Caco-2 (cell line): Measurements from ENCODE around the gene LRRC1. TPM values are rescaled to one million over a fixed set of nuclear protein-coding genes. Genes with fewer than 3 reads are reported as not detected.

ENCODE experiments used
- BruUV-seq: library from RNA; stranded (reverse); fragments of 400-500 nt; replicated peaks from 2 replicates; lab custom pipeline; 2021; lab: Mats Ljungman, UMichigan
- CTCF ChIA-PET: fragments of 300-600 bp; sonication (Branson Sonifier 250); formaldehyde crosslinking; loops from one replicate; lab custom pipeline; 2022; ENCODE audit warnings: antibody characterized with exemption; lab: Charles Lee
- POLR2A ChIA-PET: fragments of 300-600 bp; sonication (Branson Sonifier 250); formaldehyde crosslinking; loops from one replicate; lab custom pipeline; 2022; ENCODE audit warnings: antibody characterized with exemption; lab: Charles Lee
- DNase-seq, 2 experiments: peaks; one replicate each; pipeline versions ENCODE4 v3.0.0 to v3.0.0-alpha.2; 2020 to 2022
- H3K27me3 ChIP-seq: replicated peaks from 2 replicates; pipeline ENCODE4 v1.6.0; 2011; ENCODE audit warnings: low read length; ENCODE audit not compliant: control insufficient read depth, insufficient read depth
- H3K36me3 ChIP-seq: 2 replicates; pipeline ENCODE4 v1.5.1; 2011; ENCODE audit warnings: low read length; ENCODE audit not compliant: control insufficient read depth, insufficient read depth
- H3K4me1 ChIP-seq: fragments of 250-450 bp; sonication (Bioruptor Pico); 2 replicates; pipeline ENCODE4 v1.5.1; 2020; ENCODE audit warnings: mild to moderate bottlenecking
- H3K4me3 ChIP-seq: 2 replicates; pipeline ENCODE4 v1.5.1; 2011; ENCODE audit warnings: low read depth, mild to moderate bottlenecking, control low read depth, low read length
- H3K9me3 ChIP-seq: fragments of 250-450 bp; sonication (Bioruptor Pico); 2 replicates; pipeline ENCODE4 v1.5.1; 2020; ENCODE audit warnings: mild to moderate bottlenecking, moderate library complexity
- H3K27ac Mint-ChIP-seq: one replicate; pipeline ENCODE4 v1.8.0; 2022; ENCODE audit warnings: mixed read lengths; ENCODE audit not compliant: unreplicated experiment
- H3K27me3 Mint-ChIP-seq: one replicate; pipeline ENCODE4 v1.8.0; 2022; ENCODE audit warnings: mixed read lengths; ENCODE audit not compliant: insufficient read depth, unreplicated experiment
- H3K36me3 Mint-ChIP-seq: one replicate; pipeline ENCODE4 v1.8.0; 2022; ENCODE audit warnings: mild to moderate bottlenecking, mixed read lengths; ENCODE audit not compliant: insufficient read depth, unreplicated experiment
- H3K4me1 Mint-ChIP-seq: one replicate; pipeline ENCODE4 v1.8.0; 2022; ENCODE audit warnings: low read depth, mixed read lengths; ENCODE audit not compliant: unreplicated experiment
- H3K4me3 Mint-ChIP-seq: one replicate; pipeline ENCODE4 v1.8.0; 2022; ENCODE audit warnings: mild to moderate bottlenecking, moderate library complexity, mixed read lengths; ENCODE audit not compliant: unreplicated experiment
- H3K9me3 Mint-ChIP-seq: one replicate; pipeline ENCODE4 v1.8.0; 2022; ENCODE audit warnings: mixed read lengths; ENCODE audit not compliant: unreplicated experiment
- intact Hi-C: fragments of 100-400 bp; cut with micrococcal nuclease; formaldehyde crosslinking; loops from one replicate; pipeline ENCODE4 v1.10.0; 2022; ENCODE audit not compliant: unreplicated experiment
- total RNA-seq: library from RNA; stranded (reverse); gene quantifications from 2 replicates; pipeline ENCODE4 v1.2.3, GENCODE V29; 2022
- TF ChIP-seq, protein P1 (sequence below), 2 experiments: fragments of 200-600 bp in 1 of 2; IDR thresholded peaks; 1 replicate in 1 of 2; 2 replicates in 1 of 2; pipeline versions ENCODE4 v1.5.1 to v1.8.0; 2011 to 2022; ENCODE audit warnings: antibody characterized with exemption in 1 of 2, control low read depth in 1 of 2, inconsistent platforms in 1 of 2, low read depth in 1 of 2, low read length in 1 of 2, mild to moderate bottlenecking in 1 of 2, moderate library complexity in 1 of 2; ENCODE audit not compliant: insufficient read depth in 1 of 2, severe bottlenecking in 1 of 2, unreplicated experiment in 1 of 2

Gene LRRC1
- total RNA-seq, 1 experiment from 2014 or later = 60.8 TPM

DNA sequence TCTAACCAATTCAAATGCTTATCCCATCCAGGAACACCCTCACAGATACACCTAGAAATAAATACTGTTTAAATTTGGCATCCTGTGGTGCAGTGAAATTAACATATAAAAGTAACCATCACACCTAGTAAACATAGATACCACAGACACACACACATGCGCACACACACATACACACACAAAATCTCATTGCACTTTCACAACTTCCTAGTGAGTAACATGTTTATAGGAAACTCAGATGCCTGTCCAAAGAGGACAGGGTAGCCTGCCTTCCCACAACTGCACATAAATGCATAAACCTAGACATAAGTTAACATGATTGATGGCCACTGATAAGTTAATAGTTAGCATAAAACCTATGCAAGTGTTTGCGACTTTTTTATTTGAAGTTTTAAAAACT, 56.8 kb downstream of the LRRC1 start:
- CTCF ChIA-PET = no interaction called here
- Mint-ChIP-seq H3K27ac (no peak overlapping the region), H3K9me3 (no peaks in the 10 kb centered on the region), H3K36me3 (peaks cover 38% of the 10 kb centered on the region), H3K27me3 (no peaks in the 10 kb centered on the region), H3K4me3 (no peak overlapping the region), H3K4me1 (peaks cover 15% of the 10 kb centered on the region)
- Histone ChIP-seq H3K9me3 (no peaks in the 10 kb centered on the region), H3K4me3 (no peak overlapping the region), H3K27me3 (no peaks in the 10 kb centered on the region), H3K36me3 (no peaks in the 10 kb centered on the region), H3K4me1 (peaks cover 32% of the 10 kb centered on the region)
- POLR2A ChIA-PET = no interaction called here
- DNase-seq = no peak
- no TSS peak for BruUV-seq
- TF ChIP-seq, protein P1, sequence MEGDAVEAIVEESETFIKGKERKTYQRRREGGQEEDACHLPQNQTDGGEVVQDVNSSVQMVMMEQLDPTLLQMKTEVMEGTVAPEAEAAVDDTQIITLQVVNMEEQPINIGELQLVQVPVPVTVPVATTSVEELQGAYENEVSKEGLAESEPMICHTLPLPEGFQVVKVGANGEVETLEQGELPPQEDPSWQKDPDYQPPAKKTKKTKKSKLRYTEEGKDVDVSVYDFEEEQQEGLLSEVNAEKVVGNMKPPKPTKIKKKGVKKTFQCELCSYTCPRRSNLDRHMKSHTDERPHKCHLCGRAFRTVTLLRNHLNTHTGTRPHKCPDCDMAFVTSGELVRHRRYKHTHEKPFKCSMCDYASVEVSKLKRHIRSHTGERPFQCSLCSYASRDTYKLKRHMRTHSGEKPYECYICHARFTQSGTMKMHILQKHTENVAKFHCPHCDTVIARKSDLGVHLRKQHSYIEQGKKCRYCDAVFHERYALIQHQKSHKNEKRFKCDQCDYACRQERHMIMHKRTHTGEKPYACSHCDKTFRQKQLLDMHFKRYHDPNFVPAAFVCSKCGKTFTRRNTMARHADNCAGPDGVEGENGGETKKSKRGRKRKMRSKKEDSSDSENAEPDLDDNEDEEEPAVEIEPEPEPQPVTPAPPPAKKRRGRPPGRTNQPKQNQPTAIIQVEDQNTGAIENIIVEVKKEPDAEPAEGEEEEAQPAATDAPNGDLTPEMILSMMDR (IDR thresholded peaks at IDR 0.05; ENCODE audit: insufficient read depth in 1 of 2, low read depth in 1 of 2, low read length in 1 of 2, severe bottlenecking in 1 of 2, unreplicated experiment in 1 of 2) = no peak
- intact Hi-C loops = no loop called here

DNA sequence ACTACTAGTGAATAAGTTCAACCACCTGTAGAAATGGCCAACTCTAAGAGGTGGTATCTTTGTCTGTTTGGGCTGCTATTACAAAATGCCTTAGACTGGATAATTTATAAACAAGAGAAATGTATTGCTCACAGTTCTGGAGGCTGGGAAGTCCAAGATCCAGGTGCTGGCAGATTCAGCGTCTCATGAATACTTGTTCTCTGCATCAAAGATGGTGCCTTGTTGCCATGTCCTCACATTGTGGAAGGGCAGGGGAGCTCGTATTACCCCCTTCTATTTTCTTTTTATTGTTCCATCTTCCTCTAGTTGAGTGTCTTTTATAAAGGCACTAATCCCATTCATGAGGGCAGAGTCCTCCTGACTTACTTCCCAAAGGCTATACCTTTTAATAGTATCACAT, 58.0 kb downstream of the LRRC1 start:
- intact Hi-C loops = no loop called here
- TF ChIP-seq, protein P1 (IDR thresholded peaks at IDR 0.05; ENCODE audit: insufficient read depth in 1 of 2, low read depth in 1 of 2, low read length in 1 of 2, severe bottlenecking in 1 of 2, unreplicated experiment in 1 of 2) = no peak
- H3K27me3 Mint-ChIP-seq = no peaks in the 10 kb centered on the region
- H3K27ac Mint-ChIP-seq = no peak overlapping the region
- peaks cover 34% of the 10 kb centered on the region for H3K36me3 Mint-ChIP-seq
- DNase-seq = no peak
- H3K4me3 Mint-ChIP-seq = no peak overlapping the region
- Histone ChIP-seq H3K36me3 (no peaks in the 10 kb centered on the region), H3K27me3 (no peaks in the 10 kb centered on the region), H3K4me1 (peaks cover 32% of the 10 kb centered on the region), H3K4me3 (no peak overlapping the region), H3K9me3 (no peaks in the 10 kb centered on the region)
- H3K4me1 Mint-ChIP-seq = peaks cover 24% of the 10 kb centered on the region
- no TSS peak for BruUV-seq
- POLR2A ChIA-PET = no interaction called here
- no peaks in the 10 kb centered on the region for H3K9me3 Mint-ChIP-seq
- CTCF ChIA-PET = no interaction called here

DNA sequence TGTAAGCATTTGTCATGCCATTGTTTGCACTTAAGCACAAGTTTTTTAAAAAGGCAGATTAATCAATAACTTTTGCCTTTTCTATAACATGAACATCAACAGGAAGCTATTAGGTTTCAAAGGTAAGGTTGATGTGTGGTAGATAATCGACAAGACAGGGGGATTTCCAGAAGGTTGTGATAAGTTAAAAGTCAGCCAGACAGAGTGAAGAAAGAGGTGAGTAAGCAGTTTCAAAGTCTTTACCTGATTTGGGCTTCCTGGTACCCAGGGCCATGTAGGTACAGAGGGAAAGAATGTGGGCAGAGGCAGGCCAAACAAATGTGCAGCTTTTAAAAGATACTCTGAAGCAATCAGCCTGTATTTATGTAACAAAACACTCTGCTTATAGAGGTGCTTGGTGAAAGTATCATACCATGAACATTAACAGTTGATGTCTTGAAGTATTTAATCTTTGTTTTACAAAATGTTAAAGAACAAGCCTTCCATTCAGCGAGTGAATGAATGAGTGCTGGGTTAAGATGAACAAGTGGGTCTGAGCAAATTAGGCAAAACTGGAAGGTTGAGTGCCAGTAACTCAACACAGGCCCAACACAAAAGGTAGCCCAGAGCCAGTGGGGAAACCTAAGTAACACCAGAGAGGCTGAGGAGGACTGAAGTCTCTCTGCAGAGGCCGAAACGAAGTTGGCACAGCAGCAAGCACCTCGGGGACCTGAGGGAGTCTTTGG, 60.2 kb downstream of the LRRC1 start:
- intact Hi-C loops = loop anchor here (2.0 to 5.0 kb wide), 2 partner anchors 24 to 102 kb away; no protein-coding TSS in a partner anchor
- POLR2A ChIA-PET = interaction anchor here (1.2 kb wide), 1 partner anchor 61 kb away, joined by 4 read pairs; no protein-coding TSS in a partner anchor
- DNase-seq = peak; percentile 35 to 47

More for the DNA sequence above, 60.2 kb downstream of the LRRC1 start:
- Mint-ChIP-seq H3K36me3 (peaks cover 26% of the 10 kb centered on the region), H3K9me3 (no peaks in the 10 kb centered on the region), H3K4me1 (peaks cover 24% of the 10 kb centered on the region), H3K27ac (peak overlapping the region; percentile 86), H3K27me3 (no peaks in the 10 kb centered on the region), H3K4me3 (peak overlapping the region; percentile 54)
- no TSS peak for BruUV-seq
- no peak overlapping the region for H3K4me3 ChIP-seq
- CTCF ChIA-PET = no interaction called here
- no peaks in the 10 kb centered on the region for H3K27me3 ChIP-seq
- peaks cover 40% of the 10 kb centered on the region for H3K4me1 ChIP-seq
- H3K36me3 ChIP-seq = no peaks in the 10 kb centered on the region
- TF ChIP-seq, protein P1 (IDR thresholded peaks at IDR 0.05; ENCODE audit: insufficient read depth in 1 of 2, low read depth in 1 of 2, low read length in 1 of 2, severe bottlenecking in 1 of 2, unreplicated experiment in 1 of 2) = no peak
- H3K9me3 ChIP-seq = no peaks in the 10 kb centered on the region
